Right atrium auricular region (tissue), 2 donors: ENCODE data around the gene NOTCH3. TPM values are rescaled to one million over a fixed set of nuclear protein-coding genes. Genes with fewer than 3 reads are reported as not detected.

Source experiments
- DNase-seq: peaks from one replicate; pipeline ENCODE4 v3.0.0-alpha.2; 2019; ENCODE audit warnings: low spot score
- H3K27ac ChIP-seq, 2 donors: fragments of 200-600 bp; sonication (generic); 1 replicate in 1 of 2; 2 replicates in 1 of 2; pipeline ENCODE4 v1.5.1; 2016 to 2019
- H3K27me3 ChIP-seq, 2 donors: fragments of 200-600 bp; sonication (generic); one replicate each; pipeline versions ENCODE4 v1.5.1 to v1.6.0; 2017 to 2019
- H3K36me3 ChIP-seq: fragments of 200-600 bp; sonication (generic); one replicate; pipeline ENCODE4 v1.5.1; 2016
- H3K4me1 ChIP-seq, 2 donors: fragments of 200-600 bp; sonication (generic); one replicate each; pipeline versions ENCODE4 v1.5.1 to v1.6.0; 2017 to 2019
- H3K4me3 ChIP-seq, 2 donors: fragments of 200-600 bp; sonication (generic); 1 replicate in 1 of 2; 2 replicates in 1 of 2; pipeline ENCODE4 v1.5.1; 2017 to 2019; ENCODE audit warnings: mild to moderate bottlenecking in 1 of 2, moderate library complexity in 1 of 2
- H3K9me3 ChIP-seq, 2 donors: fragments of 200-600 bp; sonication (generic); one replicate each; pipeline ENCODE4 v1.5.1; 2019
- CTCF ChIP-seq, 2 donors: fragments of 200-600 bp; sonication (generic); IDR thresholded peaks; one replicate each; pipeline ENCODE4 v1.5.1; 2019; ENCODE audit warnings: antibody characterized with exemption in 2 of 2
- total RNA-seq, 2 donors: library from RNA; depleted of rRNA; stranded (reverse); fragments of >200 nt; gene quantifications; one replicate each; pipeline ENCODE4 v1.1.0, GENCODE V29; 2016

NOTCH3 gene
- total RNA-seq, 2 donors from 2014 or later, result 16.8 to 34.2 TPM

DNA sequence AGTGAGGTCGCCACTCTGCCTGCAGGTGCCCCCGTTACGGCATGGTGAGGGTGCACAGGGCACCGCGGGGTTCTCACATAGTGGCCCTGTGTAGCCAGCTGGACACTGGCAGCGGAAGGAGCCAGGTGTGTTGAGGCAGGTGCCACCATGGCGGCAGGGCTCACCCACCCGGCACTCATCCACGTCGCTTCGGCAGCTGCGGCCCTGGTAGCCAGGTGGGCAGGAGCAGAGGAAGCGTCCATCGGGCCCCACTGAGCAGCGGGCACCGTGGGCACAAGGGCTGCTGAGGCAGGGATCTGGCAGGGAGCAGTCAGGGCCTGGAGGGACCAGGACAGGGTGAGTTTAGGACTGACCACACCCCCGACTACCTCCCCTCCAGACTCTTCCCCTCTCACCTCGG lies 8.8 kb downstream of the NOTCH3 start:
- Histone ChIP-seq H3K27ac (no peak overlapping the region), H3K4me1 (peaks cover 0 to 20% of the 10 kb centered on the region in 2 donors), H3K27me3 (peaks cover 4 to 10% of the 10 kb centered on the region in 2 donors), H3K36me3 (no peaks in the 10 kb centered on the region), H3K9me3 (no peaks in the 10 kb centered on the region), H3K4me3 (no peak overlapping the region)
- no peak for DNase-seq
- TF ChIP-seq CTCF (IDR thresholded peaks at IDR 0.05), result no peak

- Histone ChIP-seq H3K4me3 (no peak overlapping the region), H3K27me3 (peaks cover 4 to 5% of the 10 kb centered on the region in 2 donors), H3K36me3 (no peaks in the 10 kb centered on the region), H3K4me1 (peaks cover 0 to 17% of the 10 kb centered on the region in 2 donors), H3K9me3 (no peaks in the 10 kb centered on the region), H3K27ac (no peak overlapping the region)
- DNase-seq, result no peak
- TF ChIP-seq CTCF (IDR thresholded peaks at IDR 0.05), result no peak
These were observed 9.3 kb downstream of the NOTCH3 start for GRCh38 chr19:15191514-15191913.

- Histone ChIP-seq H3K4me3 (no peak overlapping the region), H3K27me3 (no peaks in the 10 kb centered on the region), H3K36me3 (no peaks in the 10 kb centered on the region), H3K4me1 (no peaks in the 10 kb centered on the region), H3K9me3 (no peaks in the 10 kb centered on the region), H3K27ac (no peak overlapping the region)
- no peak for TF ChIP-seq CTCF (IDR thresholded peaks at IDR 0.05)
- no peak for DNase-seq
These were observed 11.9 kb downstream of the NOTCH3 start for GRCh38 chr19:15188851-15189250.

DNA sequence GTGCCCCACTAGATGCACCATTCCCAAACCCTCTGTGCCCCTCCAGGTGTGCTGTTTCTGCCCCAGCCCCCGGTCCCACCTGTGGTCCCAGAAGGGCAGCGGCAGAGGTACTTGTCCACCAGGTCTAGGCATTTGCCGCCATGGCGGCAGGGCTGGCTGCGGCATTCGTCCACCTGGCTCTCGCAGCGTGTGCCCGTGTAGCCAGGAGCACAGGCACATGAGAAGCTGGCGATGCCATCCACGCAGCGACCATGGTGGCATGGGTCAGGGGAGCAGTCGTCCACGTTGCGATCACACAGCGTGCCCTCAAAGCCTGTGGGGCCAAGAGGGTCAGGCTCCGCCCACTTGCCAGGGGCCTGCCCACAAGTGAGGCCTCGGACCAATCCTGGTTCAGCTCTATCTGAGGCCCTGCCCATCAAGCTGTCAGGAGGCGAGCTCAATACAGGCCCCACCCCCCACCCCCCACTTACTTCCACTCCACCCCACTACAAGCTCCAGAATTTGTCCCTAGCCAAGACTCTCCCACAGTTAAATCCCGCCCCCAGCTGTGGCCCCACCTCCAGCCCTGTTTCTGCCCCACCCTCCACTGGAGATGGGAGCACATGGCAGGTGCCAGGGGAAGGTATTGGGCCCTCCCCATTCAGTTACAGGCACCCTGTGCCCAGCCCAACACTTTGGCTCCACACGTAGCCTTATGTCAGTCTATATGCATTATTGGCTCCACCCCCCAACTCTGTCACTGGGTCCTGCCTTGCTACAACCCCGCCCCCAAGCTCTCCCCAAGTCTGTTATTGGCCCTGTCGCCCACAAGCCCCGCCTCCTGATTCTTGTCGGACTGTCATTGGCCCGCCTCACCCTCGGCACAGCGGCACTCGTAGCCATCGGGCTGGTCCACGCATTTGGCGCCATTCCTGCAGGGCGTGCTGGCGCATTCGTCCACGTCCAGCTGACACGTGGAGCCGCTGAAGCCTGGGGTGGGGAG lies 13.5 kb downstream of the NOTCH3 start:
- Histone ChIP-seq H3K4me1 (no peaks in the 10 kb centered on the region), H3K36me3 (no peaks in the 10 kb centered on the region), H3K9me3 (no peaks in the 10 kb centered on the region), H3K27me3 (no peaks in the 10 kb centered on the region), H3K27ac (no peak overlapping the region), H3K4me3 (no peak overlapping the region)
- TF ChIP-seq CTCF (IDR thresholded peaks at IDR 0.05), result no peak
- DNase-seq, result no peak

DNA sequence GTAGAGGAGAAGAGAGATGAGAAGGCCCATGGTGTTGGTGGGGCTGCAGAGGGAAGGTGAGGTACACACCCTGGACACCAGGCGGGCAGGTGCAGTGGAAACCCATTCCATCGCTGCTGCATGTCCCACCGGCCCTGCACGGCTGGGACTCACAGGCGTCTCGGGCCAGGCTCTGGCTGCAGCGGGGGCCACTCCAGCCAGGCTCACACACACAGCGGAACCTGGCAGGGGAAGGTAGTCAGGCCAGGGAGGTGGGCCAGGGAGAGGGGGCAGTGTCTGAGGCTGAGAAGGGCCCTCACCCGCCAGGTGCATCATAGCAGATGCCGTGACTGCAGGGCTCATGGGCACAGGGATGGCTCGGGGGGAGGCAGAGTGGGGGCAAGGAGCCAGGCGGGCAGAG lies 15.6 kb downstream of the NOTCH3 start:
- Histone ChIP-seq H3K36me3 (no peaks in the 10 kb centered on the region), H3K9me3 (no peaks in the 10 kb centered on the region), H3K27ac (no peak overlapping the region), H3K4me3 (no peak overlapping the region), H3K4me1 (no peaks in the 10 kb centered on the region), H3K27me3 (no peaks in the 10 kb centered on the region)
- no peak for TF ChIP-seq CTCF (IDR thresholded peaks at IDR 0.05)
- no peak for DNase-seq
